CD4-positive, alpha-beta T cell (primary cell): ENCODE results near the gene UGGT1. TPM values are rescaled to one million over a fixed set of nuclear protein-coding genes. Genes with fewer than 3 reads are reported as not detected.

Experiments
- ATAC-seq: fragments of 200-7000 bp; cut with Tn5 transposase; one replicate; pipeline ENCODE4 v1.10.0; 2022; ENCODE audit warnings: mild to moderate bottlenecking; ENCODE audit not compliant: poor library complexity
- CTCF ChIA-PET: fragments of 350-600 bp; sonication (Branson Sonifier 250); formaldehyde crosslinking; loops from one replicate; lab custom pipeline; 2021; ENCODE audit warnings: antibody characterized with exemption, inconsistent platforms; lab: Charles Lee
- POLR2A ChIA-PET: fragments of 350-600 bp; sonication (Branson Sonifier 250); formaldehyde crosslinking; loops from one replicate; lab custom pipeline; 2021; ENCODE audit warnings: antibody characterized with exemption, inconsistent platforms; lab: Charles Lee
- DNase-seq, 14 experiments: peaks; one replicate each; pipeline ENCODE4 v3.0.0-alpha.2; 2013 to 2020; ENCODE audit warnings: mixed read lengths in 2 of 14
- H3K27ac ChIP-seq, 2 donors: one replicate each; pipeline versions ENCODE4 v1.5.1 to v1.7.0; 2013; ENCODE audit warnings: low read length in 2 of 2, low read depth in 1 of 2, mild to moderate bottlenecking in 1 of 2
- H3K27me3 ChIP-seq, 2 experiments: 1 replicate in 1 of 2; 2 replicates in 1 of 2; pipeline versions ENCODE4 v1.6.1 to v1.7.0; 2013; ENCODE audit warnings: low read length in 2 of 2, control low read depth in 1 of 2, mild to moderate bottlenecking in 1 of 2, moderate library complexity in 1 of 2; ENCODE audit not compliant: insufficient read depth in 2 of 2, control insufficient read depth in 1 of 2
- H3K36me3 ChIP-seq: one replicate; pipeline ENCODE4 v1.6.1; 2013; ENCODE audit warnings: low read length, control low read depth; ENCODE audit not compliant: insufficient read depth
- H3K4me1 ChIP-seq: one replicate; pipeline ENCODE4 v1.6.1; 2013; ENCODE audit warnings: low read length, control low read depth; ENCODE audit not compliant: insufficient read depth
- H3K4me3 ChIP-seq: one replicate; pipeline ENCODE4 v1.5.1; 2013; ENCODE audit warnings: mild to moderate bottlenecking, low read length, moderate library complexity
- H3K9me3 ChIP-seq, 2 experiments: 1 replicate in 1 of 2; 2 replicates in 1 of 2; pipeline versions ENCODE4 v1.6.1 to v1.7.0; 2013; ENCODE audit warnings: low read length in 2 of 2, mild to moderate bottlenecking in 2 of 2, control low read depth in 1 of 2, moderate library complexity in 1 of 2; ENCODE audit not compliant: control insufficient read depth in 1 of 2, insufficient read depth in 1 of 2
- H3K27ac Mint-ChIP-seq: one replicate; pipeline ENCODE4 v1.8.0; 2020; ENCODE audit warnings: mixed read lengths
- H3K27me3 Mint-ChIP-seq: one replicate; pipeline ENCODE4 v1.8.0; 2021; ENCODE audit warnings: mixed read lengths
- H3K36me3 Mint-ChIP-seq: one replicate; pipeline ENCODE4 v1.8.0; 2021; ENCODE audit warnings: low read depth, mixed read lengths
- H3K4me1 Mint-ChIP-seq: one replicate; pipeline ENCODE4 v1.8.0; 2021; ENCODE audit warnings: low read depth, mixed read lengths
- H3K4me3 Mint-ChIP-seq: one replicate; pipeline ENCODE4 v1.8.0; 2020; ENCODE audit warnings: mild to moderate bottlenecking, mixed read lengths
- H3K9me3 Mint-ChIP-seq: one replicate; pipeline ENCODE4 v1.8.0; 2020; ENCODE audit warnings: mixed read lengths
- CTCF ChIP-seq: fragments of 200-600 bp; IDR thresholded peaks from one replicate; pipeline ENCODE4 v1.8.0; 2022; ENCODE audit warnings: antibody characterized with exemption, mild to moderate bottlenecking
- intact Hi-C, 2 experiments: fragments of 100-400 bp; cut with DNase I in 1 of 2; cut with micrococcal nuclease in 1 of 2; formaldehyde crosslinking; loops; one replicate each; pipeline versions ENCODE4 v1.15.1 to v1.9.0; 2023 to 2025; cut with DNase I, micrococcal nuclease
- total RNA-seq, 174 experiments: library from RNA in 2 of 174; stranded (reverse) in 2 of 174; gene quantifications; one replicate each; pipeline ENCODE4 v1.2.3 and lab custom pipeline; 2021 to 2026

UGGT1 gene
- total RNA-seq, 2 experiments from 2014 or later = 23.5 to 28.4 TPM

DNA sequence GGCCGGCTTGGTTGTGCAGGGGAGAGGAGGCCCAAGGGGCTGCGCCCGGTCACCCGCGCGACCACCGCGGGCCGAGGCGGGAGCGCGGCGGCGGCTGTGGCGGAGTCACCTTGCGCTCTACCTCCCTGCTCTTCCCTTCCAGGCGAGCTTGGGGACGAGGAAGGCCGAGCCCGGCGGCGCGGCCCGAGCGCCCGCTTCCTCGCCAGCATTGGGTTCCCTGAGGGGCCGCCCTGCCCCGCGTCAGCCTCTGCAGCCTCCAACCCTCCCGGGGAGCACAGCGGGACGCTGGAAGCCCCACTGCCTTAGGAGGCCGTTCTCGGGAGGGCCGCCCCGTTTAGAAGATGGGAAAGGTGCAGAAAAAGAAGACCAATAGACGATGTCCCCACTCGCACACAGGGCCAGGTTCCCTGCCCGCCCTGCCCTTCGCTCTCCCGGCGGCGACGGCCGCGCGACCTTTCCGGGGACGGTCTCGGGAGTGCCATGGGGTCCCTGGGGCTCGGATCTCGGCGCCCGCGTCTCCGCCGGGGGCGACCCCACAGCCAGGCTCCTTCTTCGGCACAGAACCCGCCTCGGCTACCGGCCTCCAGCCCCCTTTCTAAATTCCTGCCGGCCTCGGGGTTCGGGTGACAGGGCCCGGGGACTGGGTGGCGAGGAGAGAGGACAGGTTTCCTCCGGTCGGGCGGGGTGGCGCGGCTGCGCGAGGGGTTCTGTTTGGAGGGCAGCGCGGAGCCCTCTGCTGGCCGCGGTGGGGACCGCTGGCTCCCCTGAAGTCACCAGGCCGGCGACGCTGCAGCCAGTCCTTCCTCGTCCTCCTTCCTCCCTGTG, 142.2 kb downstream of the UGGT1 start:
- Mint-ChIP-seq H3K4me1 (no peaks in the 10 kb centered on the region), H3K9me3 (no peaks in the 10 kb centered on the region), H3K4me3 (peak overlapping the region; percentile 93), H3K27ac (no peak overlapping the region), H3K36me3 (no peaks in the 10 kb centered on the region), H3K27me3 (no peaks in the 10 kb centered on the region)
- DNase-seq (peak; percentile 68 to 88 (median 80)), ATAC-seq (peak; percentile 97)
- POLR2A ChIA-PET = interaction anchor here (0.6 kb wide), 1 partner anchor 170 kb away, joined by 3 read pairs; no protein-coding TSS in a partner anchor
- peak overlapping the region; percentile 57 for H3K4me3 ChIP-seq
- no peak overlapping the region for H3K27ac ChIP-seq
- CTCF ChIA-PET = interaction anchor here (1.5 kb wide), 1 partner anchor 54 kb away, joined by 4 read pairs; no protein-coding TSS in a partner anchor
- H3K36me3 ChIP-seq = no peaks in the 10 kb centered on the region
- no peaks in the 10 kb centered on the region for H3K9me3 ChIP-seq
- intact Hi-C loops = loop anchor here (1.0 to 5.0 kb wide), 3 partner anchors 53 to 351 kb away; no protein-coding TSS in a partner anchor
- H3K27me3 ChIP-seq = no peaks in the 10 kb centered on the region
- peak; percentile 85 for TF ChIP-seq CTCF
- peaks cover 14% of the 10 kb centered on the region for H3K4me1 ChIP-seq

- no peaks in the 10 kb centered on the region for H3K36me3 ChIP-seq
- DNase-seq = no peak
- H3K27me3 ChIP-seq = no peaks in the 10 kb centered on the region
- no peak for ATAC-seq
- H3K4me1 Mint-ChIP-seq = no peaks in the 10 kb centered on the region
- no peaks in the 10 kb centered on the region for H3K9me3 Mint-ChIP-seq
- H3K4me3 Mint-ChIP-seq = peak overlapping the region; percentile 93
- no peaks in the 10 kb centered on the region for H3K36me3 Mint-ChIP-seq
- POLR2A ChIA-PET = interaction anchor here (0.8 kb wide), 1 partner anchor 83 kb away, joined by 3 read pairs; no protein-coding TSS in a partner anchor
- TF ChIP-seq CTCF = peak; percentile 15
- peaks cover 14% of the 10 kb centered on the region for H3K4me1 ChIP-seq
- no peaks in the 10 kb centered on the region for H3K9me3 ChIP-seq
- H3K27ac ChIP-seq = no peak overlapping the region
- CTCF ChIA-PET = interaction anchor here (1.5 kb wide), 1 partner anchor 55 kb away, joined by 4 read pairs; no protein-coding TSS in a partner anchor
- H3K27me3 Mint-ChIP-seq = no peaks in the 10 kb centered on the region
- H3K4me3 ChIP-seq = peak overlapping the region; percentile 57
- no peak overlapping the region for H3K27ac Mint-ChIP-seq
- intact Hi-C loops = loop anchor here (1.0 to 5.0 kb wide), 3 partner anchors 54 to 352 kb away; no protein-coding TSS in a partner anchor
Observed at GRCh38 chr2:128233790-128234395, 142.9 kb downstream of the UGGT1 start.

DNA sequence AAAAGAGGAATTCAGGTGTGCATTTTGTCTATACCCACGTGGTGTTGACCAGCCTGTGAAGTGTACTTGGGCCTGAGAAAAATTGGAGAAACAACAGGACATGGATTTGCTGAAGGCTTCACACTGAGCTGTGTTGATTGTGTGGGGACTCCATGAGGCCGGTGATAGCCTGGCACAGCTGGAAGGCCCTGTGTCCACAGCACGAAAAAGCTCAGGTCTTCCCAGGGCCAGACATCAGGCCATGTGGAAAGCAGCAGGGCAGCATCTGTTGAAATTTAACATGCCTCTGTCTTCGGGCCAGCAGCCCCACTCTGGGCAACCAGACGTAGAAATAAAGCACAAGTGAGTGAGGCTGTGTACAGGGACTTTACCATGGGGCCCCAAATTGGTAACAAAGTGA, 143.6 kb downstream of the UGGT1 start:
- Mint-ChIP-seq H3K27ac (no peak overlapping the region), H3K9me3 (no peaks in the 10 kb centered on the region), H3K27me3 (no peaks in the 10 kb centered on the region), H3K36me3 (no peaks in the 10 kb centered on the region), H3K4me1 (no peaks in the 10 kb centered on the region), H3K4me3 (no peak overlapping the region)
- H3K36me3 ChIP-seq = no peaks in the 10 kb centered on the region
- TF ChIP-seq CTCF = no peak
- no peak overlapping the region for H3K4me3 ChIP-seq
- H3K9me3 ChIP-seq = no peaks in the 10 kb centered on the region
- CTCF ChIA-PET = no interaction called here
- peaks cover 14% of the 10 kb centered on the region for H3K4me1 ChIP-seq
- ATAC-seq (no peak), DNase-seq (no peak)
- H3K27ac ChIP-seq = no peak overlapping the region
- intact Hi-C loops = loop anchor here in 1 of 2 experiments (5.0 kb wide), 1 partner anchor 352 kb away; no protein-coding TSS in a partner anchor
- POLR2A ChIA-PET = interaction anchor here (0.8 kb wide), 1 partner anchor 83 kb away, joined by 3 read pairs; no protein-coding TSS in a partner anchor
- H3K27me3 ChIP-seq = no peaks in the 10 kb centered on the region
